Mesendoderm (in vitro differentiated cells): Measurements from ENCODE around the gene SH3BP2.

Source experiments
- DNase-seq: peaks from one replicate; pipeline ENCODE4 v3.0.0; 2013
- H2AK5ac ChIP-seq: 2 replicates; pipeline ENCODE4 v1.6.1; 2013; ENCODE audit warnings: low read length, inconsistent platforms
- H2BK120ac ChIP-seq: 2 replicates; pipeline ENCODE4 v1.6.1; 2013; ENCODE audit warnings: low read depth, mild to moderate bottlenecking, low read length, moderate library complexity, mixed read lengths
- H2BK15ac ChIP-seq: replicated peaks from 2 replicates; pipeline ENCODE4 v1.6.1; 2013; ENCODE audit warnings: low read depth, mild to moderate bottlenecking, moderate library complexity
- H2BK5ac ChIP-seq: 2 replicates; pipeline ENCODE4 v1.6.1; 2013; ENCODE audit warnings: low read length, inconsistent platforms
- H3K18ac ChIP-seq: 2 replicates; pipeline ENCODE4 v1.6.1; 2013; ENCODE audit warnings: mild to moderate bottlenecking, low read length, mixed read lengths
- H3K23ac ChIP-seq: one replicate; pipeline ENCODE4 v1.6.1; 2013; ENCODE audit warnings: low read length
- H3K27ac ChIP-seq: 2 replicates; pipeline ENCODE4 v1.5.1; 2013; ENCODE audit warnings: low read depth, mild to moderate bottlenecking, inconsistent platforms, low read length, moderate library complexity
- H3K27me3 ChIP-seq: 2 replicates; pipeline ENCODE4 v1.6.1; 2013; ENCODE audit warnings: low read length, control low read depth, mild to moderate bottlenecking, inconsistent platforms; ENCODE audit not compliant: insufficient read depth, poor library complexity
- H3K36me3 ChIP-seq: 2 replicates; pipeline ENCODE4 v1.6.1; 2013; ENCODE audit warnings: low read length, inconsistent platforms; ENCODE audit not compliant: control insufficient read depth, insufficient read depth
- H3K4ac ChIP-seq: one replicate; pipeline ENCODE4 v1.6.1; 2013; ENCODE audit warnings: low read depth, mild to moderate bottlenecking, low read length, moderate library complexity
- H3K4me1 ChIP-seq: 2 replicates; pipeline ENCODE4 v1.6.1; 2013; ENCODE audit warnings: low read depth, low read length, inconsistent platforms; ENCODE audit not compliant: control insufficient read depth
- H3K4me2 ChIP-seq: 2 replicates; pipeline ENCODE4 v1.6.1; 2013; ENCODE audit warnings: low read length
- H3K4me3 ChIP-seq: 2 replicates; pipeline ENCODE4 v1.5.1; 2013; ENCODE audit warnings: mild to moderate bottlenecking, low read length
- H3K56ac ChIP-seq: one replicate; pipeline ENCODE4 v1.6.1; 2013; ENCODE audit warnings: low read length
- H3K79me1 ChIP-seq: 2 replicates; pipeline ENCODE4 v1.6.1; 2013; ENCODE audit warnings: low read length, inconsistent platforms
- H3K79me2 ChIP-seq: 2 replicates; pipeline ENCODE4 v1.6.1; 2013; ENCODE audit warnings: mild to moderate bottlenecking, low read length; ENCODE audit not compliant: control insufficient read depth, insufficient read depth
- H3K9ac ChIP-seq: 2 replicates; pipeline ENCODE4 v1.6.1; 2013; ENCODE audit warnings: low read length, inconsistent platforms
- H4K5ac ChIP-seq: one replicate; pipeline ENCODE4 v1.6.1; 2013; ENCODE audit warnings: low read length
- H4K8ac ChIP-seq: one replicate; pipeline ENCODE4 v1.6.1; 2013; ENCODE audit warnings: low read depth, mild to moderate bottlenecking, control low read depth, low read length, moderate library complexity
- WGBS: extraction: QIAGEN DNeasy Blood & Tissue Kit; methylation state at CpG from one replicate; pipeline ENCODE4 v1.1.7; 2013; ENCODE audit warnings: low lambda C conversion rate, missing lambda C conversion rate; ENCODE audit not compliant: insufficient coverage; ENCODE audit errors: extremely low coverage; 5-methylcytosine and 5-hydroxymethylcytosine counted together

The SH3BP2 gene

GRCh38 chr4:2829321-2829932, 36.5 kb downstream of the SH3BP2 start:
- Histone ChIP-seq H3K23ac (no peak overlapping the region), H3K79me1 (peaks cover 2% of the 10 kb centered on the region)
- no CpG with 5 or more reads among the region's 18 CpGs for WGBS

DNA sequence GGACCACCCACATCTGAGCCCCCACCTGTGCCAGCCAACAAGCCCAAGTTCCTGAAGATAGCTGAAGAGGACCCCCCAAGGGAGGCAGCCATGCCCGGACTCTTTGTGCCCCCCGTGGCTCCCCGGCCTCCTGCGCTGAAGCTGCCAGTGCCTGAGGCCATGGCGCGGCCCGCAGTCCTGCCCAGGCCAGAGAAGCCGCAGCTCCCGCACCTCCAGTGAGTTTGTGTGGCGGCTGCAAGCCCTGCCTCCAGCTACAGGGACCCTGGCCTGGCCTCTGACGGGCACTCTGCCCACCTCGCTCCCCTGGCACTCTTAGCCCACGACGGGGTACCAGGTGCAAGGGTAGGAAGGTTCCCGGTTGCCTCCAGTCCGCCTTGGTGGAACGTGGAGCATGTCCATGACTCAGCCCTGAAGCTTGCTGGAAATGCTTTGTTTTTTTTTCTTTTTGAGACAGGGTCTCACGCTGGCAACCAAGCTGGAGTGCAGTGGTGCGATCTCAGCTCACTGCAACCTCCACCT, 37.1 kb downstream of the SH3BP2 start:
- Histone ChIP-seq H3K4ac (no peak overlapping the region), H3K23ac (no peak overlapping the region), H2BK15ac (no peak overlapping the region), H2BK120ac (no peak overlapping the region), H3K4me3 (no peak overlapping the region), H3K27me3 (no peaks in the 10 kb centered on the region), H3K4me2 (no peak overlapping the region), H3K36me3 (peaks cover 19% of the 10 kb centered on the region), H2BK5ac (no peak overlapping the region), H4K8ac (no peak overlapping the region), H3K9ac (no peak overlapping the region), H3K18ac (no peak overlapping the region), H3K56ac (no peak overlapping the region), H3K79me1 (peaks cover 2% of the 10 kb centered on the region), H3K4me1 (no peaks in the 10 kb centered on the region), H4K5ac (no peak overlapping the region), H3K79me2 (no peaks in the 10 kb centered on the region), H2AK5ac (no peak overlapping the region), H3K27ac (no peak overlapping the region)
- DNase-seq, result no peak
- WGBS, result no CpG with 5 or more reads among the region's 19 CpGs

More at GRCh38 chr4:2829321-2829932, 36.5 kb downstream of the SH3BP2 start:
- no peak overlapping the region for H2AK5ac ChIP-seq
- H3K4me2 ChIP-seq, result no peak overlapping the region
- H3K4me1 ChIP-seq, result no peaks in the 10 kb centered on the region
- no peak overlapping the region for H3K4ac ChIP-seq
- H3K4me3 ChIP-seq, result no peak overlapping the region
- no peak overlapping the region for H2BK120ac ChIP-seq
- no peak overlapping the region for H3K18ac ChIP-seq
- no peak overlapping the region for H3K56ac ChIP-seq
- no peak overlapping the region for H2BK15ac ChIP-seq
- no peak overlapping the region for H2BK5ac ChIP-seq
- H4K5ac ChIP-seq, result no peak overlapping the region
- H3K27ac ChIP-seq, result no peak overlapping the region
- H3K9ac ChIP-seq, result no peak overlapping the region
- no peaks in the 10 kb centered on the region for H3K79me2 ChIP-seq
- H4K8ac ChIP-seq, result no peak overlapping the region
- DNase-seq, result no peak
- no peaks in the 10 kb centered on the region for H3K27me3 ChIP-seq
- H3K36me3 ChIP-seq, result peaks cover 19% of the 10 kb centered on the region

DNA sequence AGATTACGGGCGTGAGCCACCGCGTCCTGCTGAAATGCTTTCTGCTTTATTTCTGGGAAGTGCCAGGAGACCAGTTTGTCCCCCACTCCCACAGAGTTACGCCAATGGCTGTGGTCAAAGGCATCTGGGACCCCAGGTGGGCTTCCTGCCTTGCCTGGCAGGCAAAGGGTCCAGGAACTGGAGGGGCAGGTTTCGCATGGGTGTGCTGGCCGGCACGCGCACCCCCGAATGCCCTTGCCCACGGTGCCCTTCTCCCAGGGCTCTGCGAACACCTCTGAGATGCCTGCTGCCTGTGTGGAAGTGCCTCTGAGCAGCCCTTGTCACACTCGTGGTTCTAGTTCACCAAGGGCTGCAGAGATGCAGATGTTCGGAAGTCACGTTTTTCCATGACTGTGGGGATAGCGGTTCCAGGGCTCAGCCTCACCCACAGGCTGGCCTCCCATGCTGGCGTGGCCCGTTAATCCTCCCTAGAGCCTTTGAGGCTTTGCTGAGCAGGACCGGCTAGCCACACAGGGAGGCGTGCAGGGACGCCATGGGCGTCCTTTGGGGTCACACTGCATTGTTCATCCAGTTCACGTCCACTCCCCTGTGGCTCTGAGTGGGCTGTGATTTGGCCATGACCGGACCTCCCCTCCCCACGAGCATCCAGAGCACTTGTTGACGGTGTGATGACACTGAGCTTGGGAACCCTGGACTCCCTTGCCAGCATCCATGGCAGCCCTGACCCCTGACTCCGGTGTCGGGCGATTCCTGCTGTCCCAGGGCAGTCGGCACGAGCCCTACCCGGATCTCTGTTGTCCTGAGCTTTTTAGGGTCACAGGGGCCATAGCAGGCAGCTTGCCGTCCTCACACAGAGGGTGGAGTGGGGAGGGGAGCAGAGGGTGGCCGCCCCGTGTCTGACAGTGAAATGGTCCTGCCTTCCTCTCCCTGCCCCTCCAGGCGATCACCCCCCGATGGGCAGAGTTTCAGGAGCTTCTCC, 38.0 kb downstream of the SH3BP2 start:
- Histone ChIP-seq H2BK15ac (no peak overlapping the region), H4K5ac (no peak overlapping the region), H3K4ac (no peak overlapping the region), H3K56ac (no peak overlapping the region), H3K23ac (no peak overlapping the region), H3K4me1 (no peaks in the 10 kb centered on the region), H3K4me2 (no peak overlapping the region), H3K27me3 (no peaks in the 10 kb centered on the region), H3K79me1 (peaks cover 2% of the 10 kb centered on the region), H3K79me2 (no peaks in the 10 kb centered on the region), H2BK5ac (no peak overlapping the region), H2BK120ac (no peak overlapping the region), H3K18ac (no peak overlapping the region), H4K8ac (no peak overlapping the region), H3K9ac (no peak overlapping the region), H3K36me3 (peaks cover 19% of the 10 kb centered on the region), H2AK5ac (no peak overlapping the region), H3K27ac (no peak overlapping the region), H3K4me3 (no peak overlapping the region)
- WGBS, result no CpG with 5 or more reads among the region's 37 CpGs
- no peak for DNase-seq

- Histone ChIP-seq H3K4me3 (no peak overlapping the region), H3K79me1 (no peaks in the 10 kb centered on the region), H3K4me1 (no peaks in the 10 kb centered on the region), H3K9ac (no peak overlapping the region), H3K56ac (no peak overlapping the region), H4K8ac (no peak overlapping the region), H3K4ac (no peak overlapping the region), H2BK15ac (no peak overlapping the region), H2BK5ac (no peak overlapping the region), H2AK5ac (no peak overlapping the region), H3K23ac (no peak overlapping the region), H3K79me2 (no peaks in the 10 kb centered on the region), H3K4me2 (no peak overlapping the region), H3K18ac (no peak overlapping the region), H2BK120ac (no peak overlapping the region), H4K5ac (no peak overlapping the region), H3K27me3 (no peaks in the 10 kb centered on the region), H3K27ac (no peak overlapping the region), H3K36me3 (peaks cover 15% of the 10 kb centered on the region)
- WGBS, result no CpG with 5 or more reads among the region's 36 CpGs
- no peak for DNase-seq
These were observed 38.9 kb downstream of the SH3BP2 start for GRCh38 chr4:2831611-2832308.

GRCh38 chr4:2832309-2832980, 39.6 kb downstream of the SH3BP2 start:
- Histone ChIP-seq H2BK5ac (no peak overlapping the region), H3K23ac (no peak overlapping the region), H3K36me3 (peaks cover 11% of the 10 kb centered on the region), H2BK120ac (no peak overlapping the region), H3K4me2 (no peak overlapping the region), H3K4ac (no peak overlapping the region), H3K27ac (no peak overlapping the region), H2AK5ac (no peak overlapping the region), H3K79me2 (no peaks in the 10 kb centered on the region), H4K8ac (no peak overlapping the region), H3K9ac (no peak overlapping the region), H3K4me1 (no peaks in the 10 kb centered on the region), H3K27me3 (no peaks in the 10 kb centered on the region), H4K5ac (no peak overlapping the region), H3K4me3 (no peak overlapping the region), H3K18ac (no peak overlapping the region), H3K56ac (no peak overlapping the region), H3K79me1 (no peaks in the 10 kb centered on the region), H2BK15ac (no peak overlapping the region)
- WGBS, result no CpG with 5 or more reads among the region's 20 CpGs
- no peak for DNase-seq
